Measurements from ENCODE around the gene ECHDC3.

The ECHDC3 gene

GRCh38 chr10:11782793-11783557 is 40.8 kb downstream of the ECHDC3 start:
- DNase-seq (ENCODE audit: low spot score): peak; percentile 53

- no peak for DNase-seq (ENCODE audit: low spot score)
Measured at GRCh38 chr10:11783558-11783865, 41.3 kb downstream of the ECHDC3 start.

GRCh38 chr10:11787374-11787773 is 45.2 kb downstream of the ECHDC3 start:
- no peak for DNase-seq (ENCODE audit: low spot score)

- no peak for DNase-seq (ENCODE audit: low spot score)
Measured at GRCh38 chr10:11787846-11788245, 45.7 kb downstream of the ECHDC3 start.

GRCh38 chr10:11789306-11789705 is 47.1 kb downstream of the ECHDC3 start:
- DNase-seq (ENCODE audit: low spot score): no peak

GRCh38 chr10:11789956-11790355 is 47.8 kb downstream of the ECHDC3 start:
- DNase-seq (ENCODE audit: low spot score): no peak

- peak; percentile 63 for DNase-seq (ENCODE audit: low spot score)
Measured at GRCh38 chr10:11793762-11794479, 51.7 kb downstream of the ECHDC3 start.

GRCh38 chr10:11794566-11794965 is 52.4 kb downstream of the ECHDC3 start:
- peak; percentile 59 for DNase-seq (ENCODE audit: low spot score)

- DNase-seq (ENCODE audit: low spot score): no peak
Measured at GRCh38 chr10:11795101-11795920, 53.1 kb downstream of the ECHDC3 start.

GRCh38 chr10:11796474-11796873 is 54.3 kb downstream of the ECHDC3 start:
- no peak for DNase-seq (ENCODE audit: low spot score)

GRCh38 chr10:11797281-11797680 is 55.1 kb downstream of the ECHDC3 start:
- DNase-seq (ENCODE audit: low spot score): no peak

- no peak for DNase-seq (ENCODE audit: low spot score)
Measured at GRCh38 chr10:11797847-11798633, 55.9 kb downstream of the ECHDC3 start.

GRCh38 chr10:11798845-11799735 is 56.9 kb downstream of the ECHDC3 start:
- DNase-seq (ENCODE audit: low spot score): no peak

- DNase-seq (ENCODE audit: low spot score): no peak
Measured at GRCh38 chr10:11799736-11800080, 57.5 kb downstream of the ECHDC3 start.

- DNase-seq (ENCODE audit: low spot score): no peak
Measured at GRCh38 chr10:11804336-11804735, 62.2 kb downstream of the ECHDC3 start.

- DNase-seq (ENCODE audit: low spot score): no peak
Measured at GRCh38 chr10:11805792-11806191, 63.6 kb downstream of the ECHDC3 start.

GRCh38 chr10:11806706-11807105 is 64.5 kb downstream of the ECHDC3 start:
- DNase-seq (ENCODE audit: low spot score): no peak

GRCh38 chr10:11808808-11809207 is 66.6 kb downstream of the ECHDC3 start:
- no peak for DNase-seq (ENCODE audit: low spot score)

GRCh38 chr10:11810313-11810766 is 68.2 kb downstream of the ECHDC3 start:
- DNase-seq (ENCODE audit: low spot score): no peak

- no peak for DNase-seq (ENCODE audit: low spot score)
Measured at GRCh38 chr10:11810973-11811372, 68.8 kb downstream of the ECHDC3 start.

GRCh38 chr10:11813177-11813576 is 71.0 kb downstream of the ECHDC3 start:
- no peak for DNase-seq (ENCODE audit: low spot score)
